Measurements from ENCODE around the gene MEF2B.
"Not testable (repeated sequence)": the region's sequence is repeated elsewhere in the genome, so short reads cannot be mapped to it uniquely, and the experiment has no call there.

MEF2B gene

DNA sequence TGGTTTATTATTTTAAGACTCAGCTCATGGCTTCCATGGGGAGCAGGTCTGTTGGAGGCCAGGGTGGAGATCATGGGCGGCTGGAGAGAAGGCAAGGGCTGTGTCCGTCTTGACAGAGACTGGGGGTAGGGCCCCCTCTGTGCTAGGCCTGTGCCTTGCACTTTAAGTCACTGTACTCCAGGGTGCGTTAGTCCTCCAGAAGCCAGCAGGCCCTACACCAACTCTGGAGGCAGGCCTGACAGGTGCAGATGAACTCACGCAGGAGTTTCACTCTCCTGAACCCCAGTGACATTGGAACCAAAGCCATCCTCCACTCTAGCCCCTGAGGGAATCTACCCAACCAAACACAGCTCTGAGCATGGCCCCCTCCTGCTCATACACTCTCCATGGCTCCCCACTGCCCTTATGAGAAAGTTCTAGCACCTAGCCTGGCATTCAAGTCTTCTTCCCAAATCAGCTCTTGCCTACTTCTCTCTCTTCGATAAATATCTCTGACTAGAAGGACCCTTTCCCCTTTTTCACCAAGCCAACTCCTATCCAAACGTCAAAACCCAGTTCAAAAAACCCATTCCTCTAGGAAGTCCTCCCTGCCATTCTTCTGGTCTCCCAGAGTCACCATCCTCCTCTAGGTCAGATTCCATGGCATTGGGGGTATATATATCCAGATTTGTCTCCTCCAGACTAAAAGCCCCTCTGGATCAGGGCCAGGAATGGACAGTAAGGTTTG lies 15.1 kb downstream of the MEF2B start:
- no peak for DNase-seq

DNA sequence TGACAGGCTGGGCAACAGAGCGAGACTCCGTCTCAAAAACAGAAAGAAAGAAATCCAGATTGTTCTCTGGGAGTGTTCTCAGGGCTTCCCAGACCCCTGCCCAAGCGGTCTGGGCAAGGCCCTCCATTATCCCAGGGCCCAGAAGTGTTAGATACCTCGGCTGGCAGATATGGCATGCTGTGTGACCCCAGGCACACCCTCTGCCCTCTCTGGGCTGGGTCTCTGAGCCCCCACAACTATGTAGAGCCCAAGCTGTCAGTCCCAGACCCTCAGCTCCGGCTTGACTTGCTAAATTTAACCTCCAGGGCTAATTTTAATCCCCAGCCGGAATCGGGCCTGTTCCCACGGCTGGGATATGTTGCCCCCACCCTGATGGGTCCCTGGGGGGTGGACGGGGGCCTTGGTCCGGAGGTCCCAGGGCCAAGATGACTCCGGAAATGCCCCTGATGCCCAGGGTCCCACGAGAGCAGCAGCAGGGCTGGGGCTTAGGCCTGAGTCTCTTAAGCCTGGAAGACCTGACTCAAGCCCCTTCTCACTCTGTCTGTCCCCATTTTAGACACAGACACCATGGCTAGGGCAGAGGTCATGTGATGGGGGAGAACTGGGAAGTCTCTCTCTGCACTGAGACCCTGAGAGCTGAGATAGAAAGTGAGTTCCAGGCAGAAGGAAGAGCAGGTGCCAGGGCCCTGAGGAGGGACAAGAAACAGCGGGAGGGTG lies 17.2 kb downstream of the MEF2B start:
- no peak for DNase-seq

DNA sequence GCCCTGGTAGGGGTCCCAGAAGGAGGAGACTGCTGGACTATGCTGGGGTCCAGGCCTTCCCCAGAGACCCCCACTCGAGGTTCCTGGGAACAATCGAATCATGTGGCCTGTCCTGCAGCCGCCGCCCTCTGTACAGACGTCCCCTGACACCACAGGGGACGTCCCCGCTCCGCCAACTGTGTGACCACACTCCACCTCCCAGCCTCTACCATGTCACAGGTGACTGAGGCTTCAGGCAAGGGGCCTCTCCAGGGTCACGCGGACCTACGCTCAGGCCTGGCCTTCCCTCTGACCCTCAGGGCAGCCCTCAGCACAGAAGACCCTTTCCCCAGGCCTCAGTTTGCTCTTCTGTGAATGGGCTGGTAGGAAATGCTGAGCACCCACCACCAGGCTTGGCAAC lies 18.6 kb downstream of the MEF2B start:
- no peak for DNase-seq

DNA sequence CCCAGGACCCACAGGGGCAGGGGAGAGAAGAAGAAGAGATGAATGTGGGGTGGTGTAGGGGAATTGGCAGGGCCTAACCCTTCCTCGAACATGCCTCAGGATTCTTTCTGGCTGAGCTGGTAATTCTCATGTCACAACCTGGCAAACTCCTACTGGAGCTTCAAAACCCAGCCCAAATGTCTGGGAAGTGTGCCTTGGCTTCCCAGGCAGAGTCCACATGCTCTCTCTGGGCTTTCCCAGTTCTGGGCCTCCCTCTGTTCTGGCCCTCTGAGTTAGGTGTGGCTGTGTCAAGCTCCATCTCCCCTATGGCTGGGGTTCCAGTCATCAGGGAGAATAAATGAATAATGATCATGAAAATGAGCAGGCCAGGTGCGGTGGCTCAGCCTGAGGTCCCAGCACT lies 20.6 kb downstream of the MEF2B start:
- no peak for DNase-seq

DNA sequence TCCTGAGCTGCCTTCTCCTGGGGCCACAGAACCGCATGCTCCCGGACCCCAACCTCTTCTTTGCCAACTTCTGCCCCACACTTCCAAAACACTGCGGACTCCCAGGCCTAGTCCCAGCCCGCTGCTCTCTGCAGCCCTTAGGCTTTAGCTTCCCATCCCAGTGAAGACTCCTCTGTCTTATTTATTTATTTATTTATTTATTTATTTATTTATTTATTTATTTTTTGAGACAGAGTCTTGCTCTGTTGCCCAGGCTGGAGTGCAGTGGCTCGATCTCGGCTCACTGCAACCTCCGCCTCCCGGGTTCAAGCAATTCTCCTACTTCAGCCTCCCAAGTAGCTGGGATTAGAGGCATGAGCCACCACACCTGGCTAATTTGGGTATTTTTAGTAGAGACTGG lies 21.6 kb downstream of the MEF2B start:
- not testable (repeated sequence) for DNase-seq

DNA sequence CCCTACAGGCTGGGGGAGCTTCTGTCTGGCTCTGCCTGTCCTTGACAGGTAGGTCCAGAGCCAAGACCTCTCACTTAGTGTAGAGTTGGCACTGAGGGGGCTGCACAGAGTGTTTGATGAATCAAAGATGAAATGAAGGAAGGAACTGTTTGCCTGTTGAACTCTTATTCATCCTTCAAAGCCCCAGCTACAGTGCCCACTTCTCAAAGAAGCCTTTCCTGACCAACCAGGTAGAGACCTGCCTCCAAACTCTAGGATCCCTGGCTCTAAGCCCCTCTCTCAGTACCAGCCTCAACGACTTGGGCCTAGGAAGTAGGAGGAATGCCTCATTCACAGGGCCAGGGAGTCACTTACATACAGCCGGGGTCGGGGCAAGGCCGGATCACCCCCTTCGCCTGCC lies 22.7 kb downstream of the MEF2B start:
- no peak for DNase-seq

DNA sequence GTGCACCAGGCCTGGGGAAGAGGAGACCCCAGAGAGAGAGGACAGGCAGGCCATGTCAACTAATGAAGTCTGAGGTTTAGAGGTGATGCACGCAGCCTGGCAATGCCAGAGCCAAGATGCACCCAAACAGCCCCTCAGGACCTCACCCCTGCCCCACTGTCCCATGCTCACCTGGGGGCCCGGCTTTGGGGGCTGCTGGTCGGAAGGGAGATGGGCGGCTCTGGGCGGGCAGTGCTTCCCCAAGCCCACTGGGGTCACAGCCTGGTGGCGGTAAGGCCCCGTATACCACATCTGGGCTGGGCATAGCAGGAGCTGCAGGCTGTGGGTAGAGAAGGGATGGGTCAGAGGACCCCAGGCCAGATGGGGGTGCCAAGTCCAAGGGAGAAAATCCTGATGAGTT lies 23.2 kb downstream of the MEF2B start:
- DNase-seq: no peak

DNA sequence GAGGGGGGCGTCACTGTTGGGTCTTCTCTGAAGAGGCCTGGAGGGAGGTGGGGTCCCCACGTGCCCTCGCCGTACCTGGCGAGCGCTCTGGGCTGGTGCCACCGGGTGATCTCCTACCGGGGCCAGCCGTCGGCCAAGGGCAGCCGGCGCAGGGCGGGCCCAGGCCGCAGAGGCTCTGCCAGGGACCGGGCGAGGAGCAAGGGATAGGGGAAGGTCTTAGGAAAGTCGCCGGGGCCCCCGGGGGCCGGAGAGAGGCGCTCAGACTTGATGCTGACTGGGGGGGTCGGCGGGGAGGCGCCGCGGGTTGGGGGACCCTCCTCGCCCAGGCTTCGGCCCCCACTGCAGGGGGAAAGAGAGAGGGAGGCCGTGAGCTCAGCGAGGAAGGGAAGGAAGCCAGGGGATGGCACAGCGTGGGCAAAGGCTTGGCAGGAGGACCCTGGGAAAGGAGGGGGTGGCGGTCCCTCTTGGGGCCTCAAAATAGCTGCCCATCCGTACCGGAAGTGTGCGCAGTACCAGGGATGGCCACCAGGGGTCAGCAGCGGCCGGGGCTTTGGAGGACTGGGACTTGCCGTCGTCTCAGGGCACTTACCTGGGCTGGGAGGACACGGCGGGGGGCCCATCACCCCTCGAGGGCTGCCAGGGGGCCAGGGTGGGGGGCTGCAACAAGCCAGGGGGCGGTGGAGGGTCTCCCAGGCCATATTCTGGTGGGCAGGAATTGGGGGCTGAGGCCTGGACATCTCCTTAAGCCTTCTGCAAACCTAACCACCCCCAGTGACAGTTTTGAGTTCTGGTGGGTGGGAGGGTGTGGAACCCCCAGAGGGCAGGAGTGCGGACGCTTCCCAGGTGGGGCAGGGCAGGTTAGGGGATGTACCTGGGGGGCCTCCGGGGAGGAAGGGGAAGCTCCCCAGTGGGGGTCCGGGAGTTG lies 24.1 kb downstream of the MEF2B start:
- no peak for DNase-seq

DNA sequence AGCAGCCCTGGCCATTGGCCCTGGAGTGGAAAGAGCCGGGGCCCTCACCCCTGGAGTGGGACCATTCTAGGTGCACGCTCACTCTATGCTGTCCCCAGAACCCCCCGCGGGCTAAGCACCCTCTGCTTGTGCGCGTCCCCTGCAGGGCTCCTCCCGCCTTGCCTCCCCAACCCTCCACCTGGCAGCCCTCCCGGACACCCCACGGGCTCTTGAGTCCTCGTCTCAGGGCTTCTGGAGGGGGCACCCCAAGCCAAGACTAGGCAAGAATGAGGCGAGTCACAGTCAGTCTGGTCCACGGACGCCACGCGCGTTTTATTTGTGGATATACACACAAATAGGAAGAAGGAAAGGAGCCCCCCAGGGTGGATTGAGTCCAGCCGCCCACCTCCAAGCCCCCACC lies 24.8 kb downstream of the MEF2B start:
- no peak for DNase-seq

DNA sequence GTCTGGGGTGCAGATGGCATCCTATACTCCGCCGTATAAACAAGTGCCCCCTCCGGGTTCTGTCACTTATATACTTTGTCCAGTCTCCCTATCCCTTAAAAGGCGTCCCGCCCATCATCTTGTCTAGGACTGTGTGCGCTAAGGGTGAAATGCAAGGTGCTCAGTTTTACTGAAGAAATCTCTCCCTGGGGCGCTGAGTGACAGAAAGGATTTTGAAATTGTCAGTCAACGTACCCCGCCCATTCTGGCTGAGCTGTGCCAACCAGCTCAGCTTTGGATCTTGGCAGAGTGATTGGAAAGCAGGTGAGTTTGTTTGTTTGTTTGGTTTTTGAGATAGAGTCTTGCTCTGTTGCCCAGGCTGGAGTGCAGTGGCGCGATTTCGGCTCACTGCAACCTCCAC lies 27.7 kb downstream of the MEF2B start:
- no peak for DNase-seq

DNA sequence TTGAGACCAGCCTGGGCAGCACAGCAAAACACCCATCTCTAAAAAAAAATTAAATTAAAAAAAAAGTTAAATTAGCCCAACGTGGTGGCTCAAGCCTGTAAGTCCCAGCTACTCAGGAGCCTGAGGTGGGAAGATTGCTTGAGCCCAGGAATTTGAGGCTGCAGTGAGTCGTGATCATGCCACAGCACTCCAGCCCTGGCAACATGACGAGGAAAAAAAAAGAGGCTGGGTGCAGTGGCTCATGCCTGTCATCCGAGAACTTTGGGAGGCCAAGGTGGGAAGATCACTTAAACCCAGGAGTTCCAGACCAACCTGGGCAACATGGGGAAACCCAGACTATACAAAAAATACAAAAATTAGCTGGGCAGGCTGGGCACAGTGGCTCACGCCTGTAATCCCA lies 29.6 kb downstream of the MEF2B start:
- no peak for DNase-seq

DNA sequence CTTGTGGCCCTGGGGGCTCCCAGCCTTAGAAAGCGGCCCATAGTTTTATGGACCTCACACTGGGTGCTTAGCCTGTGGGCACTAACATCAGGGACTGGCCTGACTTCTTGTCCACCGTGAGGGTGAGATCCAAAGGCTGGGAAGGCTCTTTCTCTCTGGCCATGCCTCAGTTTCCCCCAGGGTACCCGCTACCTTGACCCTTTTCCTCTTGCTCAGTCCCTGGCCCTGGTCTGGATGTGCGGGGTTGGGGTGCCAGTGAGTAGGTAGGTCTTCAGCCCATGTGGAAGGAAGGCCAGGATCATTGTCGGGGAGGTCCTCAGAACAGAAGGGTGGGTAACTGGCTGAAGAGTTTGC lies 30.2 kb downstream of the MEF2B start:
- DNase-seq: no peak

DNA sequence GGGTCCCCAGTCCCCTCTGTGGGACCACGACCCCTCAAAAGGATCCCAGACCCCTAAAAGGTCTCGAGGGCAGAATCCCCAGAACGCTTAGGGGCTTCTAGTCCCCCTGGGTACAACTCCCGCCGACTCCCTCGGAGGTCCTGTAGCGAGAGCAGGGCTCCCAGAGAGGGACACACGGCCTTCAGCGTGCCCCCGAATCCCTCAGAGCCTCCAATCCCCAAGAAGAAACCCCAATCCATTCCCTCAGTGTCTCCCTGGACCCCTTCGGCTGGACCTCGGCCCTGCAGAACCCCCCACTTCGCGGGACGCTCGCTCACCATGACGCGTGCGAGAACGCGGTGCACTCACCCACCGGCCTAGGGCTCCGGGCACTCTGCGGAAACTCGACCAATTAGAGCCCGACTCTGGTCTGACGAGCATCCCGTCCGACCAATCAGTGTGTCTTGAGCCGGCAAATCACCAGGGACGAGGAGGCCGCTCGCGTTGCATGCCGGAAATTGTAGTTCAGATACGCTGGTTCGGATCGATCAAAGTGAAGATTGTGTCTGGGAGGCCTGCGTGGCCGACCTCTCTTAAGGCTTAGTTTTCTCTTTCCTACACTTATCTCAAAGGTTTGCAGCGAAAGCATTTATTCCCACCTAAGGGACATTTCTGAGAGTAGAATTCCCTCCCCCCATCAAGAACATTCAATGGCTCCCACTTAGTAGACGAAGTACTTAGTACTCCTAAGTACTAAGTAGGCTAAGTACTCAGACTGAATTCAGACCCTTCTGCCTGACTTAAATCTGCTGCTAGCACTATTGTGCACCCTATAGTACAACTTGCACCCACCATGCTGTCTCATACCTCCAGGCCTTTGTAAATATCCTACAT lies 31.7 kb downstream of the MEF2B start, which contains the start of gene TMEM161A:
TMEM161A (minus strand) TSS at position 370 of the 873 bp plus-strand sequence; CDS start at position 320, 50 bp downstream.
- no peak for DNase-seq

DNA sequence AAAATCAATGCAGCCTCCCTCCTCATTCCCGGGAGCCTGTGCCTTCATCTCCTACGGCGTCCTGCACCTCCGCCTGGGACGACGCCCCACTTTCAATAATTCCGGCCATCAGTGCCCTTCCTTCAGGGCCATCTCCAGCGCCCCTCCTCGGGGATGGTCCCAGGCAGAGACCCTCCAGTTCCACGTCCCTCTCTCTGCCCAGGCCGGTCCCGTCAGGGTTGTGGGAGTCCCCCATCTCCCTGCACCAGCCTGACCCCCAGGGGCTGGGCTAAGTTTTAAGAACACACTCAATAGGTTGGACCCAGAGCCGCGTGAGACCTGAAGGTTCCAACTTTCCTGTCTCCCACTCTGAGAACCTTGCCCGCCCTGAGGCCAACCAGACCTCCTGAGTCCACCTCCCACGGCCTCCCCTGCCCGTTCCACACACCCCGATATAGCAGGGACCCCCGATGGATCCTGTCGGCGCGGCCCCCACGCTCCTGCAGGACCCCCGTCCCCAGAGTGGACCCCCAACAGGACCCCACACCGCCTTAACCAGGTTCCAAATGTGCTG lies 32.4 kb downstream of the MEF2B start:
- no peak for DNase-seq

DNA sequence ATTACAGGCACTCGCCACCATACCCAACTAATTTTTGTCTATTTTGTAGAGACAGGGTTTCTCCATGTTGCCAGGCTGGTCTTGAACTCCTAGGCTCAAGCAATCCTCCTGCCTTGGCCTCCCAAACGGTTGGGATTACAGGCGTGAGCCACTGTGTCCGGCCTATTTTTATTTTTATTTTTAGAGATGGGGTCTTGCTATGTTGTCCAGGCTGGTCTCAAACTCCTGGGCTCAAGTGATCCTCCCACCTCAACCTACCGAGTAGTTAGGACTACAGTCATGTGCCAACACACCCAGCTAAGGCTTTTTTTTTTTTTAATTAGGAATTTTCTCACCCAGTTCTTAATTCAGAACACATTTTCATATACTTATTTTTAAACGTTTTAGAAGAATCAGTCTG lies 34.4 kb downstream of the MEF2B start:
- DNase-seq: not testable (repeated sequence)

DNA sequence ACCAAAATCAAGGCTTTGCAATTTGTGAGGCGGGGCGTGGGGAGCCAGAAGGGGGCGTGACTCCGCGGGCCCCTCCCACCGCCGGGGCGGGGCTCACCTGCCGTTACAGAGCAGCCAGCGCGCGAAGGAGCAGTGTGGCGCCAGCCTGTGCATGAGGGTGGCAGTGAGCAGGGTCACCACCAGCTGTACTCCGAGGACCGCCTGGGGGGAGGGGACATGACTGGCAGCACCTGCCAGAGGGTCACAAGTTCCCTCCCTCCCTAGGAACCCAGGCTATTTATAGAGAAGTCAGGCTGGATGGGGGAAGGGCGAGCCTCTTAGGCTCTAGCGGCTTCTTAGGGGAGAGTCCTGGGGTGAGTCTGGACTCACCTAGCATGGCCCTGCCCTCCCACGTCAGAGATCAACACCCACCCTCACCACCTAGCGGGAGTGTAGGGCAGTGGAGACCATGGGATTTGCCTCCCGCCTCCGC lies 35.3 kb downstream of the MEF2B start:
- no peak for DNase-seq

DNA sequence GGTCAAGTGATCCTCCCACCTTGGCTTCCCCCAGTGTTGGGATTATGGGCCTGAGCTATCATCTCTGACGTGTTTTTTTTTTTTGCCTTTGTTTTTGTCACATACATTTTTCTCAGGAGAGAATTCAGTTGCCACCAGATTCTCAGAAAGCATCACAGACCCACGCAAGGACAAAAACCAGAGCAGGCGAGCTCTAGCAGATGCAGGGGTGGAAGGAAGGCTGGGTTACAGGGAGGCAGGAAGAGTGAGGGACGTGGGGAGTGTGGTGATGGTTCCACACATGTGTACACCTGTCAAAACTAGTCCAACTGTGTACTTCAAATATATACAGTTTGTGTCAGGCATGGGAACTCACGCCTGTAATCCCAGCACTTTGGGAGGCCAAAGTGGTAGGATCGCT lies 36.1 kb downstream of the MEF2B start:
- DNase-seq: no peak

DNA sequence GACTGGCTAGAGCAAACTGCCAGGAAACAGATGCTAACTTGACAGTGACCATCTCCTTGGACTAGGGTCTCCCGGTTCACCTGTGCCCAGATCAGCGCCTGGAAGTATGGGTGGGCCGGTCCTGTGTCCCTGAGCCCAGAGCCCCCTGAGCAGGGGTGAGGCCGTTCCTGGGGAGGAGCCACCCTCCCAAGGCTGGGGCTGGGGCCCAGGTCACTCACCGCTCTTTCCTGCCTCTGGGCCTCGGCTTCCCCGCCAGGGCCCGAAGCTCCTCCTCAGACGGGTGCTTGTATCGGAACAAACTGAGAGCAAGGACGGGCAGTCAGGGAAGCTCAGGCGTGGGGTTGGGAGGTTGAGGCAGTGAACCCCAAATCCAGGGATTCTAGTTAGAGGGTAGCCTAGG lies 37.2 kb downstream of the MEF2B start:
- DNase-seq: no peak

DNA sequence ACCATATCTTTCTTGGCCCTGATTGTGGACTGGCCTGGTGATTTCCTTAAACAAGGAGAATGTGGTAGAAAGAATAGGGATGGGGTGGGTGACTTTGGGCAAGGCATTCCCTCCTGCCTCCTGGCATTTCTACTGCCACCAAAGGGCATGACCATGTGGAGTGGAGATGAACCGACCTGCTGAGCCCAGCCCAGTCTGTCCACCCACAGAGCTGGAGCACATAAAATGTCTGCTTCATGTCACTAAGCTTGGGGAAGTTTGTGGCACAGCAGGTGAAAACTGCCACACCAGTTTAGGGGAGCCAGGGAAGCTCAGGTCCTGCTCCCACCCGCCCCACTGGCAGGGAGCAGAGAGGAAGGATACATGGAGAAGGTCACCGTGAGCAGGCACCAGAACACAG lies 38.1 kb downstream of the MEF2B start:
- DNase-seq: no peak

DNA sequence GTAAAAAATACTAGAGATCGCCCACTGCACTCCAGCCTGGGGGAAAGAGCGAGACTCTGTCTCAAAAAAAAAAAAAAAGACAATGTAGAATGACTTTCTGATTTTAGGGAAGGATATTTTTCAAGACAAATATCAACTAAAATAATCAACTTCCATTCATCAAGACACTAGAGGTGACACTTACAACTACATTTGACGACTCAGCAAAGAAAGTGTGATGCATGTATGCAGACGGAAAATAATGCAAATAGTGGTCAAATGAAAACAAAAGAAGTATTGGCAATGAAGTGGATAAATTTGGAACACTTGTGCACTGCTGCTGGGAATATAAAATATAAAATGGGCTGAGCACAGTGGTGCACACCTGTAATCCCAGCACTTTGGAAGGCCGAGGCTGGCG lies 44.0 kb downstream of the MEF2B start:
- no peak for DNase-seq

DNA sequence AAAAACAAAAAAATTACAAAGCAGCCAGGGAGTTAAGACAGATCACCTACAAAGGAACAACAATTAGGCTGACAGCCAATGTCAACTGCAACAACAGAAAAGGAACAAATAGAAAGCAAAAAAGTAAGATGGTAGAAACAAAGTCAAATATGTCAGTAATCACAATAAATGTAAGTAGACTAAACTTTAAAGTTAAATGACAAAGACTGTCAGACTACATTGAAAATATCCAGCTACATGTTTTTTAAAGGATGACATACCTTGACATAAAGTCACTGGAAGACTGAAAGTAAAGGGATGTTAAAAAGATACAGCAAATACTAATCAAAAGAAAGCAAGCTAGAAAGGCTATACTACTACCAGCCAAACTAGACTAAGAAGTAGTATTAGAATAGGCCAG lies 46.7 kb downstream of the MEF2B start:
- DNase-seq: no peak

DNA sequence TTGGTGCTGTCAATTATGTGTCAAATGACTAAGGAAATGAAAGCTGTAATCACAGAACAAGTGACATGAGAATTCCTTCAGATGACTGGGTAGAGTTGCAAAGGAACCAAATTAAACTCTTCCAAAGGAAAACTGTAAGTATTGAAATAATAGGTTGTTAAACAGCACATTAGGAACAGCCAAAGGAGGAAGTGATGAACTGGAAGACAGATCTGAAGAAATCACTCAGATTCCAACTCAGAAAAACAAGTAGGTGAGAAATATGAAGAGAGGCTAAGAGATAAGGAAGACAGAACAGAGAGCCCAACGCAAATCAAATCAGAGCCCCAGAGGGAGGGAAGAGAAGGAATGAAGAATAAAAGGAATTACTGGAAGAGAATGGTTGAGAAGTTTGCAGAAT lies 47.2 kb downstream of the MEF2B start:
- DNase-seq: no peak
